GM12875 (cell line): ENCODE data around the gene MYO10.

Source experiments
- H3K4me3 ChIP-seq: one replicate; pipeline ENCODE4 v1.5.1; 2011; ENCODE audit warnings: low read depth, low read length, control low read depth
- TF ChIP-seq, protein P1 (sequence below): IDR thresholded peaks from 2 replicates; pipeline ENCODE4 v1.5.1; 2011; ENCODE audit warnings: low read depth, mild to moderate bottlenecking, control low read depth, inconsistent platforms, low read length, moderate library complexity, borderline replicate concordance; ENCODE audit not compliant: insufficient read depth

MYO10 gene

GRCh38 chr5:16855485-16855884 lies 80.6 kb downstream of the MYO10 start:
- no peak overlapping the region for H3K4me3 ChIP-seq
- TF ChIP-seq, protein P1, sequence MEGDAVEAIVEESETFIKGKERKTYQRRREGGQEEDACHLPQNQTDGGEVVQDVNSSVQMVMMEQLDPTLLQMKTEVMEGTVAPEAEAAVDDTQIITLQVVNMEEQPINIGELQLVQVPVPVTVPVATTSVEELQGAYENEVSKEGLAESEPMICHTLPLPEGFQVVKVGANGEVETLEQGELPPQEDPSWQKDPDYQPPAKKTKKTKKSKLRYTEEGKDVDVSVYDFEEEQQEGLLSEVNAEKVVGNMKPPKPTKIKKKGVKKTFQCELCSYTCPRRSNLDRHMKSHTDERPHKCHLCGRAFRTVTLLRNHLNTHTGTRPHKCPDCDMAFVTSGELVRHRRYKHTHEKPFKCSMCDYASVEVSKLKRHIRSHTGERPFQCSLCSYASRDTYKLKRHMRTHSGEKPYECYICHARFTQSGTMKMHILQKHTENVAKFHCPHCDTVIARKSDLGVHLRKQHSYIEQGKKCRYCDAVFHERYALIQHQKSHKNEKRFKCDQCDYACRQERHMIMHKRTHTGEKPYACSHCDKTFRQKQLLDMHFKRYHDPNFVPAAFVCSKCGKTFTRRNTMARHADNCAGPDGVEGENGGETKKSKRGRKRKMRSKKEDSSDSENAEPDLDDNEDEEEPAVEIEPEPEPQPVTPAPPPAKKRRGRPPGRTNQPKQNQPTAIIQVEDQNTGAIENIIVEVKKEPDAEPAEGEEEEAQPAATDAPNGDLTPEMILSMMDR: no peak

GRCh38 chr5:16854351-16854750 lies 81.7 kb downstream of the MYO10 start:
- TF ChIP-seq, protein P1: no peak
- no peak overlapping the region for H3K4me3 ChIP-seq

DNA sequence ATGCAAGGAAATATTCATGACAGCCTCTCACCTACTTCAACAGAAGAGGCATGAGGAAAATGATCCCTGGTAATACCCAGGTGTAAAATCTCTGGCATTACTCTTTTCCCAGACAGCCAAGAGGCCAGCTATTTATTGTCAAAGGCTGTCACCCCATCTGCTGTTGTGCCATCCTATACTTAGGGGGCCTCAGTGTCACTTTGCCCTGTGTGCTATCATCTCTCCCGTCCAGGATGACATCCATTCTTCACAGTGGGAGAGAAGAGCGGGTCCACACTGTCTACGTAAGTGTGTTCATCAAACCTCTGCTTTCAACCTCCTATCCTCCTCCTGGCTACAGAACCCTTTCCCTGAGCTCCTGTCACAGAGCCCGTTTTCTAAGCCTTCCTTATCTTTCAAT lies 82.6 kb downstream of the MYO10 start:
- H3K4me3 ChIP-seq: no peak overlapping the region
- TF ChIP-seq, protein P1: no peak

DNA sequence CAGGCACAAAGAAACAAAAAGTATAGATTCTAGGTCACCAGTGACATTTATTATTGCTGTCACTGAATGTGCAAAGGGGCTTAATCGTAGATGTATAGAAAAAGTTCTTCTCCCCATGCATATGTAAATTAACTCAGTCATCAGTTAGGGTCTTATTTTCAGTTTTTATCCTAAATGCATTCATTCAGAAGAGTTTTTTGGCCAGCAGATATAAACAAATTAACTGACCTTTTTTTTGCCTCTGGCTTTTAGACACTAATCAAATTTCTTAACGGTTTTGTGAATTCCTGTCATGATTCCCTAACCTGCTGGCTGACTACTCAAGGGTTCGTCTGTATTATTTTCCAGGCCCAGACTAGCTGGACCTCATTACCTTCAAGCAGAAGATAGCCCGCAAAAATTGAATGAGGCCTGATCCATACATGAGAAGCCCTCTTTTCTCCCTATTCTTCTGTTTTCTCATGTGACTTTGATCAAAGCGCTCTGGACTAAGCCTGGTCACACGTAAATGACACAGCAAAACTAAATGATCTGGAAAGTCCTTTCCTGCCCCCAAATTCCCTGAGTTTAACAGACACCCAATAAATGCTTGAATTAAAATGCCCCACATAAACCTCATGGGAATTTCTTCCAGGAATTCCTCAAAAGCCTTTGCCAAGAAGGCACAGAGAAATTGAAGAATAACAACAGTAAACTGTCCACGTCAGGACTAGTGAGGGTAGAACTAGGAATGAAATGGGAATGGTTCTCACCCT lies 83.7 kb downstream of the MYO10 start:
- TF ChIP-seq, protein P1: no peak
- no peak overlapping the region for H3K4me3 ChIP-seq

- H3K4me3 ChIP-seq: no peak overlapping the region
- TF ChIP-seq, protein P1: no peak
These were observed 86.3 kb downstream of the MYO10 start for GRCh38 chr5:16849775-16850174.

DNA sequence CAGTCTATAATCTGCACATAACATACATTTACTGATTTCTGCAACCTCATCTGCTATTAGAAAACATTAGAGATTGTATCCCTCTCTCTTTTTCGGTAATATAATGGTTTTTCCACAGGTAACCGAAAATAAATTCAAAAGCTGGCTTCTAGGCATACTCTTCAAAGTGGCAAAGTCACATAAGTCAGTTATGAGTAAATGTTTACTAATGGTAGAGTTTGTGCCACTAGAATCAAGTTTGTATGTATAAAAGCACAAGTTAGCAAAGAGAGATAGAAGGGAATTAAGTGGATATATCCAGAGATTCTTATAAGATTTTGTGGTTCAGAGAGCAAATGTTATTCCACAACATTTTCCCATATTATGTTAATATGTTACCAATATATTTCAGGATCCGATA lies 86.9 kb downstream of the MYO10 start:
- H3K4me3 ChIP-seq: no peak overlapping the region
- TF ChIP-seq, protein P1: no peak

DNA sequence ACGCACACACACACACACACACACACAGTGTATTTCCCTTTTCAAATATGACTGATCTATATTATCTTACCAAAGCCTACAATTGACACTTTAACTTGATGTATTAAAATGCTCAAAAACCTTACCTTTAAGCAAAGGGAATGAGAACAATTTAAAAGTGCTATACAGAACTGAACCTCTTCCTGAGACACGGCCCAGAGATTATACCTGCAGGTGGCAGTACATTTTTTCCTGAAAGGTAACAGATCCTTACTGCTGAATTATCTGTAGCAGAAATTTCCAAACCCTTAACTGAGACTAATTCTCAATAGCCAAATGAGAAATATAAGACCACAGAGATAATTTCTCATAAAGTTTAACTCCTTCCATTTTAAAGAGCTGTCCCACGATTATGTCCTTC lies 91.1 kb downstream of the MYO10 start:
- TF ChIP-seq, protein P1: no peak
- H3K4me3 ChIP-seq: no peak overlapping the region
